BJ (cell line): Measurements from ENCODE around the gene GNB5. TPM values are rescaled to one million over a fixed set of nuclear protein-coding genes. Genes with fewer than 3 reads are reported as not detected.

Source experiments
- CTCF ChIA-PET: fragments of 350-600 bp; formaldehyde crosslinking; extraction: SDS; loops from one replicate; lab custom pipeline; 2021; ENCODE audit warnings: antibody characterized with exemption, inconsistent platforms; lab: Yijun Ruan, JAX
- POLR2A ChIA-PET: fragments of 300-600 bp; sonication (Branson Sonifier 250); formaldehyde crosslinking; extraction: SDS; loops from one replicate; lab custom pipeline; 2021; ENCODE audit warnings: antibody characterized with exemption; lab: Charles Lee
- DNase-seq: peaks from one replicate; pipeline ENCODE4 v3.0.0-alpha.2; 2011; ENCODE audit warnings: low read depth
- H3K27me3 ChIP-seq: 2 replicates; pipeline ENCODE4 v1.6.0; 2011; ENCODE audit warnings: low read length; ENCODE audit not compliant: control insufficient read depth, insufficient read depth
- H3K36me3 ChIP-seq: 2 replicates; pipeline ENCODE4 v1.5.1; 2011; ENCODE audit warnings: low read length; ENCODE audit not compliant: control insufficient read depth, insufficient read depth
- H3K4me3 ChIP-seq: 2 replicates; pipeline ENCODE4 v1.5.1; 2011; ENCODE audit warnings: low read depth, mild to moderate bottlenecking, control low read depth, low read length
- polyA plus RNA-seq: library from polyadenylated mRNA; depleted of rRNA; stranded (reverse); fragments of >200 nt; gene quantifications from 2 replicates; pipeline ENCODE4 v1.2.3, GENCODE V29; 2011
- TF ChIP-seq, protein P1 (sequence below): IDR thresholded peaks from 2 replicates; pipeline ENCODE4 v1.5.1; 2011; ENCODE audit warnings: low read depth, mild to moderate bottlenecking, control low read depth, inconsistent platforms, low read length, moderate library complexity; ENCODE audit not compliant: insufficient read depth

Gene GNB5
- polyA plus RNA-seq, 1 experiment = 63.0 TPM

DNA sequence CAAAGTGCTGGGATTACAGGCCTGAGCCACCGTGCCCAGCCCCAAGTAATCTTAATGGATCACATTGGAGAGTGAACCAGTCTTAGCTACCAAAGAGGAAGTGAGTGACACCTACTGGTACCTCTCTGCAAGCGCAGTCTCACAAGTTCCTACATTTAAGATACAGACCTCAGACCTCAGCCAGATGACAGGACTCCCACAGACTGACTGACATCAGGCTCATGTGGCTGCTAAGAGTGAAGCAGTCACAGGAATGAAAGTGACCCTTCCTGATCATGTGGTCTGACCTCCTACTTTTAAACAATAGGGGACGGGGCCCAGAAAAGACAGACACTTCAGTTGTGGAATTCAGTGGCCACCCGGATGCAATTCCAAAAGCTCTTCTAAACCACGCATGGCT, 36.3 kb upstream of the GNB5 start:
- ChIA-PET POLR2A (no interaction called here), CTCF (interaction anchor here (0.6 to 4.6 kb wide), 48 partner anchors 8 to 508 kb away, joined by 3 to 51 read pairs (median 4); partner anchors contain the start of gene GNB5)
- TF ChIP-seq, protein P1, sequence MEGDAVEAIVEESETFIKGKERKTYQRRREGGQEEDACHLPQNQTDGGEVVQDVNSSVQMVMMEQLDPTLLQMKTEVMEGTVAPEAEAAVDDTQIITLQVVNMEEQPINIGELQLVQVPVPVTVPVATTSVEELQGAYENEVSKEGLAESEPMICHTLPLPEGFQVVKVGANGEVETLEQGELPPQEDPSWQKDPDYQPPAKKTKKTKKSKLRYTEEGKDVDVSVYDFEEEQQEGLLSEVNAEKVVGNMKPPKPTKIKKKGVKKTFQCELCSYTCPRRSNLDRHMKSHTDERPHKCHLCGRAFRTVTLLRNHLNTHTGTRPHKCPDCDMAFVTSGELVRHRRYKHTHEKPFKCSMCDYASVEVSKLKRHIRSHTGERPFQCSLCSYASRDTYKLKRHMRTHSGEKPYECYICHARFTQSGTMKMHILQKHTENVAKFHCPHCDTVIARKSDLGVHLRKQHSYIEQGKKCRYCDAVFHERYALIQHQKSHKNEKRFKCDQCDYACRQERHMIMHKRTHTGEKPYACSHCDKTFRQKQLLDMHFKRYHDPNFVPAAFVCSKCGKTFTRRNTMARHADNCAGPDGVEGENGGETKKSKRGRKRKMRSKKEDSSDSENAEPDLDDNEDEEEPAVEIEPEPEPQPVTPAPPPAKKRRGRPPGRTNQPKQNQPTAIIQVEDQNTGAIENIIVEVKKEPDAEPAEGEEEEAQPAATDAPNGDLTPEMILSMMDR = peak; percentile 88
- no peaks in the 10 kb centered on the region for H3K36me3 ChIP-seq
- DNase-seq = peak; percentile 39
- H3K4me3 ChIP-seq = no peak overlapping the region
- H3K27me3 ChIP-seq = peaks cover 2% of the 10 kb centered on the region

DNA sequence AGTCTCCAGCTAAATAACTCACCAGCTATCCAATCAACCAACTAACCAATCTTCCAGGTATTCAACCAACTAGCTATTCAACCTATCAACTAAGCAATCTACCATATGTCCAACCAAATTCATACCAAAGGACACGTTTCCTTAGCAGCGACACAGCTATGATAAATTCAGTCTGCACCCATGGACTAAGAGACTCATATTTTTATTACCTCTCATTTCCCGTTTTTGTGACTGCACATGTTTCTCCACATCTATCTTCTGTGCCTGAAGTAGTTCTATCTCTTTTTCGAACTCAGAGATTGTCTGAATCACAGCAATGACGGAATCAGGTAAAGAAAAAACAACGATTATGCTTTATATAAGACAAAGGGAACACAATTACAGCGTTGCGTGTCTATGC, 34.0 kb upstream of the GNB5 start:
- Histone ChIP-seq H3K4me3 (no peak overlapping the region), H3K27me3 (peaks cover 4% of the 10 kb centered on the region), H3K36me3 (no peaks in the 10 kb centered on the region)
- TF ChIP-seq, protein P1 = no peak
- no peak for DNase-seq
- CTCF ChIA-PET = interaction anchor here (0.9 to 4.6 kb wide), 5 partner anchors 10 to 509 kb away, joined by 3 to 51 read pairs (median 14); no protein-coding TSS in a partner anchor
- POLR2A ChIA-PET = no interaction called here

DNA sequence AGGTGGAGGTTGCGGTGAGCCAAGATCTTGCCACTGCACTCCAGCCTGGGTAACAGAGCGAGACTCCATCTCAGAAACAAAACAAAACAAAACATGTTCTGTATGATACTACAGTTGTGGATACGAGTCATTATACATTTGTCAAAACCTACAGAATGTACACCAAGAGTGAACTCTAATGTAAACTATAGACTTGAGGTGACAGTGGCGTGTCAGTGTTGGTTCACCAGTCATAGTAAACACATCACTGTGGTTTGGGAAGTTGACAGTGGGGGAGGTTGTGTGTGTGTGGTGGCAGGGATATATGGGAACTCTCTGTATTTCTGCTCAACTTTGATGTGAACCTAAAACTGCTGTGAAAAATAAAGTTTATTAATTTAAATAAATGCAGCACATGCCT, 33.0 kb upstream of the GNB5 start:
- Histone ChIP-seq H3K27me3 (peaks cover 4% of the 10 kb centered on the region), H3K36me3 (no peaks in the 10 kb centered on the region), H3K4me3 (no peak overlapping the region)
- POLR2A ChIA-PET = interaction anchor here (0.5 kb wide), 1 partner anchor 243 kb away, joined by 3 read pairs; no protein-coding TSS in a partner anchor
- CTCF ChIA-PET = interaction anchor here (1.3 to 4.5 kb wide), 2 partner anchors 12 to 16 kb away, joined by 3 to 24 read pairs; no protein-coding TSS in a partner anchor
- DNase-seq = no peak
- TF ChIP-seq, protein P1 = no peak

DNA sequence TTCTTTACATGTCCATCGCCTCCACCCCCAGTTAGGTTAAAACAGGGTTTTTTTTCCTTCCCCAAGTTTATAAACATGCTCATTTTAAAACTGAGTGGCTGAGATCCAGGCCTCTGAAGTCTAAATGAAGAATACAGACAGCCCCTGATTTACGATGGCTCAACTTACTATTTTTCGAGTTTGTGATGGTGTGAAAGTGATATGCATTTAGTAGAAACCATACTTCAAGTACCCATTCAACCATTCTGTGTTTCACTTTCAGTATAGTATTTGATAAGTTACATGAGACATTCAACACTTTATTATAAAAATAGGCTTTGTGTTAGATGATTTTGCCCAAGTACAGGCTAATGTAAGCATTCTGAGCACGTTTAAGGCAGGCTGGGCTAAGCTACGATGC, 30.5 kb upstream of the GNB5 start:
- Histone ChIP-seq H3K27me3 (peaks cover 4% of the 10 kb centered on the region), H3K36me3 (no peaks in the 10 kb centered on the region), H3K4me3 (no peak overlapping the region)
- TF ChIP-seq, protein P1 = no peak
- ChIA-PET CTCF (interaction anchor here (1.0 kb wide), 1 partner anchor 14 kb away, joined by 3 read pairs; no protein-coding TSS in a partner anchor), POLR2A (no interaction called here)
- DNase-seq = no peak

DNA sequence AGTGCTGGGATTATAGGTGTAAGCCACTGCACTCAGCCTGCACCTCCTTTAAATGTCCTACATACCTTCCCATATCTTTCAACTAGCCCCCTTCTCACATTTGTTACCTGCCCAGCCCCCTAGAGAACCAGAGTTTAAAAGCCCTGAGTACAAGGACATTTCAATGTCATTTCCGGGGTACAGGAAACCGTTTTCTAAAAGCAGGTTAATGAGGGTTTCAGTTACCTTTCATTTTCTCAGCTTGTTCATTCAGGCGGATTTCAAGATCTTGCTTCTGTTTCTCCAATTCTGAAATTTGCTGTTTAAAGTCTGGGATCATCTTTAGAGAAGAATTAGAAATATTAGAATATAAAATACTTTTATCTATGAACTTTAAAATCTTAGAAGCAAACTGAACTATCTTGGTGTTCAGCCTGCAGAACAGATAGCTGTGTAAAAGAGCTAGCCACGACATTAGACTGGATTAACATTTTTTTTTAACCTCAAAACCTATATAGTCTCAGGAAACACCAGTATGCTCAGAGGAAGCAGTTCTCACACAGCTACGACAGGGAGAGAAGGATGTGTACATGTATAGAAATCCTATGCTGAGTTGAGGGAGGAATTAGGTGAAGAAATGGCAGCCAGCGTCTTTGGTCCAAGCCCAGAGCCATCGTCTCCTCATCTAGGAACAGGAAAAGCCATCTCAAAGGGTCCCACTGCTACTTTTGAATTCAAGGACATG, 29.9 kb upstream of the GNB5 start:
- Histone ChIP-seq H3K27me3 (peaks cover 4% of the 10 kb centered on the region), H3K36me3 (no peaks in the 10 kb centered on the region), H3K4me3 (no peak overlapping the region)
- TF ChIP-seq, protein P1 = no peak
- ChIA-PET POLR2A (interaction anchor here (0.6 kb wide), 1 partner anchor 180 kb away, joined by 3 read pairs; no protein-coding TSS in a partner anchor), CTCF (no interaction called here)
- no peak for DNase-seq
